GM10248 (cell line): ENCODE results near the gene PRELP.
A peak's percentile ranks its signal among the peaks of the same experiment; 100 is the strongest.
"Not testable (repeated sequence)": the region's sequence is repeated elsewhere in the genome, so short reads cannot be mapped to it uniquely, and the experiment has no call there.

Source experiments
- CTCF ChIA-PET: fragments of 300-600 bp; sonication (Branson Sonifier 250); formaldehyde crosslinking; extraction: SDS; loops from one replicate; lab custom pipeline; 2021; ENCODE audit warnings: antibody characterized with exemption; lab: Yijun Ruan, JAX
- POLR2A ChIA-PET: fragments of 350-650 bp; sonication (Branson Sonifier 250); formaldehyde crosslinking; extraction: SDS; loops from one replicate; lab custom pipeline; 2020; ENCODE audit warnings: antibody characterized with exemption; lab: Yijun Ruan, JAX
- DNase-seq: peaks from one replicate; pipeline ENCODE4 v3.0.0; 2012; ENCODE audit errors: extremely low spot score
- TF ChIP-seq, protein P1 (sequence below): IDR thresholded peaks from 2 replicates; pipeline ENCODE4 v1.5.1; 2012; ENCODE audit warnings: mild to moderate bottlenecking, low read depth; ENCODE audit errors: extremely low read depth, missing control alignments, control extremely low read depth

PRELP gene

DNA sequence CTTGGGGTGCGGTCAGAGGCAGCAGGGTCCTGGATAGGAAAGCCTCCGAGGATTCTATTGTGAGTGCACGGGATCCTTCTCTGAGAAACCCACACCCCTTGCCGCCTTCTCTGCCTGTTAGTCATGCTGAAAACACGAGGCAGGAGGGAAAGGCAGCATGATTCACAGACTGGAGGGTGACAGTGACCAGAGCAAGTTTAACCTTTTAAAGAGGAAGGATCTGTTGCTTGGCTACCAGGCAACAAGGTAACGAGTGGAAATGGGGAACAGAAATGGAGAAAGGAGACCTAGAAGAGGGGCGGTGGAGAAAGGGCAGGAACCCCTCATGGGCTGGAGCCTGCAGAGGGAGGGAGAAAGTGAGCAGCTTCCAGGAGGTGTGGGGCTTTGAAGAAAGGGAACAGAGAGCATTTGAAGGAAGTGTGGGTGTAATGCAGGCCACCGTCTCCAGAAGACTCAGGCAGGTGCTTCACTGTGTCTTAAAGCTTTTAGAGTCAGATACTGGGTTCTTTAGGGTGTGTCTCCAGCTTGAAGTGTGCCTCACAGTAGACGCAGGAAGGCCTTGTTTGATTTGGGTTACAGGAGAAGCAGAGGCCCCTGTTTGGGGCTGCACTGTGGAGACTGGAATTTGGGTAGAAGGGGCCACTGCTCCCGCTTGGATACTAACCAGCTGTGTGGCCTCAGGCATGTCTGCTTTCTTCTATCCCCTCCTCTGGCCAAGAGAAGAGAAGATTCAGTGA, 37.4 kb downstream of the PRELP start:
- DNase-seq, result peak; percentile 66
- POLR2A ChIA-PET, result no interaction called here
- CTCF ChIA-PET, result interaction anchor here (0.8 to 1.7 kb wide), 3 partner anchors 8 to 190 kb away, joined by 3 to 7 read pairs (median 3); no protein-coding TSS in a partner anchor
- TF ChIP-seq, protein P1, sequence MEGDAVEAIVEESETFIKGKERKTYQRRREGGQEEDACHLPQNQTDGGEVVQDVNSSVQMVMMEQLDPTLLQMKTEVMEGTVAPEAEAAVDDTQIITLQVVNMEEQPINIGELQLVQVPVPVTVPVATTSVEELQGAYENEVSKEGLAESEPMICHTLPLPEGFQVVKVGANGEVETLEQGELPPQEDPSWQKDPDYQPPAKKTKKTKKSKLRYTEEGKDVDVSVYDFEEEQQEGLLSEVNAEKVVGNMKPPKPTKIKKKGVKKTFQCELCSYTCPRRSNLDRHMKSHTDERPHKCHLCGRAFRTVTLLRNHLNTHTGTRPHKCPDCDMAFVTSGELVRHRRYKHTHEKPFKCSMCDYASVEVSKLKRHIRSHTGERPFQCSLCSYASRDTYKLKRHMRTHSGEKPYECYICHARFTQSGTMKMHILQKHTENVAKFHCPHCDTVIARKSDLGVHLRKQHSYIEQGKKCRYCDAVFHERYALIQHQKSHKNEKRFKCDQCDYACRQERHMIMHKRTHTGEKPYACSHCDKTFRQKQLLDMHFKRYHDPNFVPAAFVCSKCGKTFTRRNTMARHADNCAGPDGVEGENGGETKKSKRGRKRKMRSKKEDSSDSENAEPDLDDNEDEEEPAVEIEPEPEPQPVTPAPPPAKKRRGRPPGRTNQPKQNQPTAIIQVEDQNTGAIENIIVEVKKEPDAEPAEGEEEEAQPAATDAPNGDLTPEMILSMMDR, result no peak

DNA sequence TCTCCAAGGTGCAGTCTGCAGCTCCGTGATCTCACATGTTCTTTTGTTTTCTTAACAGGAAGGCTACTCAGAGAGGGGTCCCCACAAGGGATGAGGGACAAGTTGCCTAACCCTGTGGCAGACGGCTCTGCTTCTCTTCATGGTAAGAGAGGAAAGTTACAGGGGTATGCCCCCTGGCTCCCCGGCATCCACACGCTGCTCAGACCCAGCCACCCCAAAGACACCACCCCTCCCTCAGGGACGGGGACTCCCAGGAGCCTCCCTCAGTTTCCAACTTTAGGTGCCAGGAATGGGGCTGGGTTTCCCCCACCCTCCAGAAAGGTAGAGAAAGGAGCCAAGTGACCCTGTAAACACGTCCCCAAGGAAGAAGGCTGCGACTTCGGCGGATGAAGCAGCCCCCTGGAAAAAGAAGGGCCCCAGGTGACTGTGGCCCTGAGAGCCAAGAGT, 38.0 kb downstream of the PRELP start:
- TF ChIP-seq, protein P1, result no peak
- ChIA-PET POLR2A (no interaction called here), CTCF (interaction anchor here (0.8 to 1.7 kb wide), 3 partner anchors 9 to 189 kb away, joined by 3 to 7 read pairs (median 3); no protein-coding TSS in a partner anchor)
- DNase-seq, result no peak

DNA sequence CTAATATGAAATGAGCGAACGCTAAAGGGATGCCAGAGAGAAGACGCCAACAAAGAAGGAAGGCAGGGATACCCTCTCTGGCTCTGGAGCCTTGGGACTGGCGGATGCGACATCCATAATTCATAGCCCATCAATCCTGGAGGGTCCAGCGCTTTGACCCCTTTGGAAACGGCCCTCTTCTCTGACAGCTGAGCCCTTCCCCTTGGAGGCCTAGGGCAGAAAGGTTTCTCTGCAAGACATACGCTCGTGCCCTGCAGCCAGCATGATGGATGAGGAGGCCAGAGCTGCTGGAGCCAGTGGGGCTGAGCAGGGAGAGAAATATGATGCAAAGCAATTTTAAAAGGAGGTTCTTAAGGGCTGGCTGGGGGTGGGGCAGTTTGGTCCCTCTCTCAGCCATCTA, 40.6 kb downstream of the PRELP start:
- POLR2A ChIA-PET, result no interaction called here
- DNase-seq, result no peak
- TF ChIP-seq, protein P1, result no peak
- CTCF ChIA-PET, result interaction anchor here (1.1 kb wide), 1 partner anchor 185 kb away, joined by 4 read pairs; no protein-coding TSS in a partner anchor

DNA sequence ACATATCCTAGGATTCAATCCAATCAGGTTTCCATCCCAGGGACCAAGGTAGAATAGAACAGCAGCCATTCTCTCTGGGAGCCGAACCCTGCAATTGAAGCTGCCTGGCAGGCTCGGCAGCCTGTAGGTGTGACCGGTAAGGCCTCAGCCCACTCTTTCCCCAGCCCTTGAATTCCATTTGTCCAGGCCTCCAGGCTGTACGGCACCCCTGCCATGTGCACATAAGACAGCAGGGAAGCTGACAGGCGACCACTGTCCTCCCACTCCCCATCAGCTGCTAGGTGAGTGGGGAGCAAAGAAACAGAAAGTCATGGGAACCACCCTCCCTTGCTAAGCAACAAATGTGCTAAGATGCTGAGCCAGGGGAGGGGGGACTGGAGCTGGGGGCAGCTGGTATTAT, 41.3 kb downstream of the PRELP start:
- TF ChIP-seq, protein P1, result no peak
- CTCF ChIA-PET, result interaction anchor here (0.9 to 3.0 kb wide), 3 partner anchors 12 to 184 kb away, joined by 3 to 10 read pairs (median 4); no protein-coding TSS in a partner anchor
- POLR2A ChIA-PET, result no interaction called here
- no peak for DNase-seq

DNA sequence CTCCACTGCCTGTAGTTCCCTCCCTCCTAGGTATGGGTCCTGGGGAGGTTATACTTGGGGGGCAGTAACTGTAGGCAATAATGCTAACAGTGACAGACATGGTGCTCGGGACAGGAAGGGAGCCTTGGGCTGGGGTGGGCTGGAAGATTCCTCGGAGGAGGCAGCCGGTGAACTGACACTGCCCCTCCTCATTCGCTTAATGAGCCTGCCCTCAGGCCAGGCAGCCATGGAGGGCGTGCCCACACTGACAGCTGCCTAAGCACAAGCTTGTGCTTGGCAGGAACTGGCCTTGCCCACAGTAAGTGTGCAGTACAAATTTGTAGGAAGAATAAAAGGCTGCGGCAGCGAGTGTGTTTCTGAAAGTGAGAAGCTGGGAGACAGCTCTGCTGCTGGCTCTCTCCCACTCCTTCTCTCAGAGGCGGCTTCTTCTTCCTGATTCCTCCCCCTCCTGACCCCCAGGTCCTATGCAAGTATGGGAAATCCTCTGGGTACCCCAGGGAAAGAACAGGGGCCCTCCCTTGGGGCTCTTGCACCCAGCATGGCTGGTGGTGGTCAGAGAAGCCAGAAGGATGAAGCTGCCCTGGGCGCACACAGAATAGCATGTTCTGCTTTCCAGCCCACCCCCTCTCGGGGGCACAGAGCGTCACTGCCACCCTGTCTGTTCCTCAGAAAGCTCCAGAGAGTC, 42.0 kb downstream of the PRELP start:
- no peak for DNase-seq
- TF ChIP-seq, protein P1, result no peak
- ChIA-PET CTCF (interaction anchor here (0.9 to 3.0 kb wide), 3 partner anchors 12 to 184 kb away, joined by 3 to 10 read pairs (median 7); no protein-coding TSS in a partner anchor), POLR2A (no interaction called here)

DNA sequence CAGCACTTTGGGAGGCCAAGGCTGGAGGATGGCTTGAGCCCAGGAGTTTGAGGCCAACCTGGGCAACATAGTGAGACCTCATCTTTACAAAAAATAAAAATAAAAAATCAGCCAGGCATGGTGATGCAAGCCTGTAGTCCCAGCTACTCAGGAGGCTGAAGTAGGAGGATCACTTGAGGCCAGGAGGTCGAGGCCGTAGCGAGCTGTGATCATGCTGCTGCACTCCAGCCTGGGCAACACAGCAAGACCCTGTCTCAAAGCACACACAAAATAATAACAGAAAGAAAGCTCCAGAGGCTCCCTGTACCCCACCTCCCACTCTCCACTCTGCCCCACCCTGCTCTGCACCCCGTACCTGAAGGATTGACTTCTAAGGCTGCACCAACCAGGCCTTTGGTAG, 42.5 kb downstream of the PRELP start:
- DNase-seq, POLR2A ChIA-PET: not testable (repeated sequence)
- CTCF ChIA-PET, result interaction anchor here (0.9 to 3.0 kb wide), 3 partner anchors 13 to 183 kb away, joined by 3 to 10 read pairs (median 7); no protein-coding TSS in a partner anchor
